ENCODE measurements around the gene RNASEH2B. TPM values are rescaled to one million over a fixed set of nuclear protein-coding genes. Genes with fewer than 3 reads are reported as not detected.

RNASEH2B gene
- total RNA-seq, 1 donor from 2014 or later: 22.3 TPM

DNA sequence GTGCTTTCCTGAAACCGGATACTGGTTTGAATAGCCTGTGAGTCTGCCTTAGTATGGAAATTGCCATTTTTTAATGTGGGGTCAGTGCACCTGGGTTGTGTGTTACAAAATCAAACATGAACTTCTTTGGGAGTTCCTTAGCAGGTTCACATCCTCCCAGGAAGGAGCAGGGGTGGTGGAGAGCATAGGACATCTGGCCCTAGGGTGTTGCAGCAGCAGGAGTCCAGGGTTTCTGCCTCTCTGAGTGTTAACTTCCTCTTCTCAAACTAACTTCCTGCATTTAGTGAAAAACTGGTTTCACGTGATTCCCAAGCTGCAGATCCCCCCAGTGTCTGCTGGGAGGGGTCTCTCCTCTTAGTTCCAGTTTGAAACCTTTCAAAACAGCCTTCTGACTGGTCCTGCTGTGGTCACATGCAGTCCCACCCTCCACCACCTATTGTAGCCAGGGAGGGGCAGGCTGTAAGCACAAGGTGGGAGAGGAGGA is 7.2 kb downstream of the RNASEH2B start:
- TF ChIP-seq, protein P1, sequence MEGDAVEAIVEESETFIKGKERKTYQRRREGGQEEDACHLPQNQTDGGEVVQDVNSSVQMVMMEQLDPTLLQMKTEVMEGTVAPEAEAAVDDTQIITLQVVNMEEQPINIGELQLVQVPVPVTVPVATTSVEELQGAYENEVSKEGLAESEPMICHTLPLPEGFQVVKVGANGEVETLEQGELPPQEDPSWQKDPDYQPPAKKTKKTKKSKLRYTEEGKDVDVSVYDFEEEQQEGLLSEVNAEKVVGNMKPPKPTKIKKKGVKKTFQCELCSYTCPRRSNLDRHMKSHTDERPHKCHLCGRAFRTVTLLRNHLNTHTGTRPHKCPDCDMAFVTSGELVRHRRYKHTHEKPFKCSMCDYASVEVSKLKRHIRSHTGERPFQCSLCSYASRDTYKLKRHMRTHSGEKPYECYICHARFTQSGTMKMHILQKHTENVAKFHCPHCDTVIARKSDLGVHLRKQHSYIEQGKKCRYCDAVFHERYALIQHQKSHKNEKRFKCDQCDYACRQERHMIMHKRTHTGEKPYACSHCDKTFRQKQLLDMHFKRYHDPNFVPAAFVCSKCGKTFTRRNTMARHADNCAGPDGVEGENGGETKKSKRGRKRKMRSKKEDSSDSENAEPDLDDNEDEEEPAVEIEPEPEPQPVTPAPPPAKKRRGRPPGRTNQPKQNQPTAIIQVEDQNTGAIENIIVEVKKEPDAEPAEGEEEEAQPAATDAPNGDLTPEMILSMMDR (IDR thresholded peaks at IDR 0.05): no peak
- H3K27me3 Mint-ChIP-seq (ENCODE audit: low read depth): no peaks in the 10 kb centered on the region
- peaks cover 2% of the 10 kb centered on the region for H3K9me3 Mint-ChIP-seq (ENCODE audit: low read depth)
- DNase-seq (ENCODE audit: low spot score): no peak
- no peak overlapping the region for H3K27ac Mint-ChIP-seq (ENCODE audit: unreplicated experiment)
- no peaks in the 10 kb centered on the region for H3K36me3 Mint-ChIP-seq (ENCODE audit: low read depth)
- no peak overlapping the region for H3K4me3 Mint-ChIP-seq (ENCODE audit: unreplicated experiment)
- H3K4me1 Mint-ChIP-seq (ENCODE audit: low read depth): peaks cover 35% of the 10 kb centered on the region

GRCh38 chr13:50917572-50917971 is 8.0 kb downstream of the RNASEH2B start:
- no peak for DNase-seq (ENCODE audit: low spot score)
- Mint-ChIP-seq H3K36me3 (ENCODE audit: low read depth) (peaks cover 7% of the 10 kb centered on the region), H3K27ac (ENCODE audit: unreplicated experiment) (no peak overlapping the region), H3K27me3 (ENCODE audit: low read depth) (no peaks in the 10 kb centered on the region), H3K4me1 (ENCODE audit: low read depth) (peaks cover 28% of the 10 kb centered on the region), H3K9me3 (ENCODE audit: low read depth) (peaks cover 10% of the 10 kb centered on the region), H3K4me3 (ENCODE audit: unreplicated experiment) (no peak overlapping the region)
- TF ChIP-seq, protein P1 (IDR thresholded peaks at IDR 0.05): no peak

- TF ChIP-seq, protein P1 (IDR thresholded peaks at IDR 0.05): no peak
- Mint-ChIP-seq H3K4me3 (ENCODE audit: unreplicated experiment) (no peak overlapping the region), H3K4me1 (ENCODE audit: low read depth) (peaks cover 28% of the 10 kb centered on the region), H3K27ac (ENCODE audit: unreplicated experiment) (no peak overlapping the region), H3K36me3 (ENCODE audit: low read depth) (peaks cover 16% of the 10 kb centered on the region), H3K9me3 (ENCODE audit: low read depth) (peaks cover 20% of the 10 kb centered on the region), H3K27me3 (ENCODE audit: low read depth) (no peaks in the 10 kb centered on the region)
- no peak for DNase-seq (ENCODE audit: low spot score)
Measured at GRCh38 chr13:50918567-50918966, 9.0 kb downstream of the RNASEH2B start.

- no peak for DNase-seq (ENCODE audit: low spot score)
- Mint-ChIP-seq H3K27me3 (ENCODE audit: low read depth) (no peaks in the 10 kb centered on the region), H3K36me3 (ENCODE audit: low read depth) (peaks cover 20% of the 10 kb centered on the region), H3K4me3 (ENCODE audit: unreplicated experiment) (no peak overlapping the region), H3K9me3 (ENCODE audit: low read depth) (peaks cover 28% of the 10 kb centered on the region), H3K27ac (ENCODE audit: unreplicated experiment) (no peak overlapping the region), H3K4me1 (ENCODE audit: low read depth) (peaks cover 25% of the 10 kb centered on the region)
- TF ChIP-seq, protein P1 (IDR thresholded peaks at IDR 0.05): no peak
Measured at GRCh38 chr13:50919277-50919676, 9.7 kb downstream of the RNASEH2B start.

- TF ChIP-seq, protein P1 (IDR thresholded peaks at IDR 0.05): no peak
- no peak for DNase-seq (ENCODE audit: low spot score)
- Mint-ChIP-seq H3K27ac (ENCODE audit: unreplicated experiment) (no peak overlapping the region), H3K36me3 (ENCODE audit: low read depth) (peaks cover 28% of the 10 kb centered on the region), H3K27me3 (ENCODE audit: low read depth) (no peaks in the 10 kb centered on the region), H3K9me3 (ENCODE audit: low read depth) (peaks cover 40% of the 10 kb centered on the region), H3K4me1 (ENCODE audit: low read depth) (peaks cover 8% of the 10 kb centered on the region), H3K4me3 (ENCODE audit: unreplicated experiment) (no peak overlapping the region)
Measured at GRCh38 chr13:50921706-50922105, 12.1 kb downstream of the RNASEH2B start.
